Spleen (tissue), 11 donors: ENCODE data around the gene USP15. TPM values are rescaled to one million over a fixed set of nuclear protein-coding genes. Genes with fewer than 3 reads are reported as not detected.
"Not testable (repeated sequence)": the region's sequence is repeated elsewhere in the genome, so short reads cannot be mapped to it uniquely, and the experiment has no call there.

ENCODE experiments used
- DNase-seq: peaks from one replicate; pipeline ENCODE4 v3.0.0-alpha.2; 2020
- H3K27ac ChIP-seq, 8 donors: fragments of 200-600 bp; sonication (generic) in 7 of 8; 1 replicate in 4 of 8; 2 replicates in 4 of 8; pipeline versions ENCODE4 v1.5.0 to v1.8.0; 2016 to 2021; ENCODE audit warnings: inconsistent platforms in 4 of 8, mild to moderate bottlenecking in 4 of 8, moderate library complexity in 1 of 8
- H3K27me3 ChIP-seq, 7 donors: fragments of 200-600 bp; sonication (generic) in 6 of 7; replicated peaks in 1 of 7; 1 replicate in 4 of 7; 2 replicates in 3 of 7; pipeline versions ENCODE4 v1.5.0 to v1.8.0; 2016 to 2021; ENCODE audit warnings: inconsistent platforms in 3 of 7, mild to moderate bottlenecking in 1 of 7
- H3K36me3 ChIP-seq, 6 donors: fragments of 200-600 bp; sonication (generic) in 5 of 6; 1 replicate in 4 of 6; 2 replicates in 2 of 6; pipeline versions ENCODE4 v1.5.0 to v1.8.0; 2016 to 2021; ENCODE audit warnings: inconsistent platforms in 2 of 6
- H3K4me1 ChIP-seq, 6 donors: fragments of 200-600 bp; sonication (generic) in 5 of 6; 1 replicate in 3 of 6; 2 replicates in 3 of 6; pipeline versions ENCODE4 v1.5.0 to v1.8.0; 2016 to 2021; ENCODE audit warnings: inconsistent platforms in 3 of 6
- H3K4me3 ChIP-seq, 8 donors: fragments of 200-600 bp; sonication (generic) in 7 of 8; 1 replicate in 4 of 8; 2 replicates in 4 of 8; pipeline versions ENCODE4 v1.5.0 to v1.8.0; 2016 to 2021; ENCODE audit warnings: inconsistent platforms in 4 of 8, mild to moderate bottlenecking in 4 of 8, moderate library complexity in 2 of 8
- H3K9me3 ChIP-seq, 8 donors: fragments of 200-600 bp; sonication (generic) in 7 of 8; 1 replicate in 4 of 8; 2 replicates in 4 of 8; pipeline versions ENCODE4 v1.5.0 to v1.8.0; 2016 to 2021; ENCODE audit warnings: inconsistent platforms in 4 of 8
- POLR2A ChIP-seq, 3 donors: fragments of 450-650 bp; IDR thresholded peaks; one replicate each; pipeline ENCODE4 v1.5.1; 2017; ENCODE audit warnings: antibody characterized with exemption in 3 of 3, mild to moderate bottlenecking in 1 of 3
- POLR2AphosphoS5 ChIP-seq, 3 donors: sonication (generic); formaldehyde crosslinking; IDR thresholded peaks; one replicate each; pipeline ENCODE4 v1.5.1; 2017; ENCODE audit warnings: antibody characterized with exemption in 3 of 3
- WGBS, 5 donors: extraction: QIAGEN DNeasy Blood & Tissue Kit in 3 of 5; methylation state at CpG; one replicate each; pipeline versions ENCODE4 v1.1.5 to v1.1.7; 2013 to 2018; 5-methylcytosine and 5-hydroxymethylcytosine counted together
- intact Hi-C: fragments of 100-400 bp; cut with DNase I; formaldehyde crosslinking; loops from one replicate; pipeline ENCODE4 v1.15.0; 2023; ENCODE audit warnings: low total_unique reads
- polyA plus RNA-seq, 3 donors: library from polyadenylated mRNA; stranded (reverse); fragments of 200-250 nt; gene quantifications; one replicate each; pipeline ENCODE4 v1.2.1, GENCODE V29; 2013
- total RNA-seq, 7 donors: library from RNA; depleted of rRNA in 3 of 7; stranded (reverse); fragments of >200 nt in 3 of 7; fragmentation: NEBNext Ultra II Directional in 4 of 7; extraction: Animal tissue kit (Norgen Biotek cat#: 25700) in 4 of 7; gene quantifications; one replicate each; pipeline versions ENCODE4 v1.1.0 to v1.2.1, GENCODE V29; 2016 to 2021
- TF ChIP-seq, protein P1 (sequence below), 11 experiments: fragments of 200-600 bp in 7 of 11; fragments of 450-650 bp in 4 of 11; sonication (generic) in 4 of 11; IDR thresholded peaks in 8 of 11; conservative IDR thresholded peaks in 3 of 11; 1 replicate in 7 of 11; 2 replicates in 4 of 11; pipeline versions ENCODE4 v1.4.0 to v1.8.0; 2016 to 2021; ENCODE audit warnings: antibody characterized with exemption in 11 of 11, inconsistent platforms in 4 of 11, mild to moderate bottlenecking in 1 of 11
- donor health status: healthy with polysubstance abuse.
- donor health status: DM: no; HTN: no; CAD: no; lungs with moderate emphysema.
- donor health status: DM: no; HTN: no; CAD: no.
- donor health status: Bipolar disorder and iron deficiency.
- donor health status: healthy.
- donor health status: DM: no; HTN: no; CAD: no.
- donor health status: DM: yes; HTN: yes; CAD: no.

USP15 gene
- total and polyA plus RNA-seq, 10 donors, result 65.3 to 288 (median 162) TPM

DNA sequence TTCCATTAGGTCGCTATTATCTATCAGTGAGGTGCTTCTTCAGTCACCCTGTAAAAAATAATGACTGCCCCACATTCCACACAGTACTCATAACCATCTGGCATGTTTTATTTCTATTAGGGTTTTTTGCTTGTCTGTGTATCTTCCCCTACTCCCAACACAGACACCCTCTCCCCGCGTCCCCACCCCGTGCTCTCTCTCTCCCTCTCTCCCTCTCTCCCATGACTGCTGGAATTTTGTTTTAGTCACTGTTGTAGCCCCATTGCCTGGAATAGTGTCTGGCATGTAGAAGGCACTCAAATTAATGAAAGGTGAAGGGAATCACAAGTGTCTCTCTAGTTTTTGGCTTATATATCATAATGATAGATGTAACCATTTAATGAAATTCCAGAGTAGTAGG is 103.3 kb downstream of the USP15 start:
- DNase-seq, result no peak
- Histone ChIP-seq H3K27me3 (no peaks in the 10 kb centered on the region), H3K36me3 (peaks cover 0 to 77% (median 12%) of the 10 kb centered on the region in 6 donors), H3K4me3 (no peak overlapping the region), H3K4me1 (peaks cover 0 to 8% (median 0%) of the 10 kb centered on the region in 6 donors), H3K9me3 (peaks cover 0 to 12% (median 0%) of the 10 kb centered on the region in 8 donors), H3K27ac (no peak overlapping the region)
- WGBS, 5 donors, result 96 to 98% (median 97%) methylated on average over 4 of the region's 4 CpGs
- no peak for TF ChIP-seq POLR2A (IDR thresholded peaks at IDR 0.05)
- TF ChIP-seq, protein P1, sequence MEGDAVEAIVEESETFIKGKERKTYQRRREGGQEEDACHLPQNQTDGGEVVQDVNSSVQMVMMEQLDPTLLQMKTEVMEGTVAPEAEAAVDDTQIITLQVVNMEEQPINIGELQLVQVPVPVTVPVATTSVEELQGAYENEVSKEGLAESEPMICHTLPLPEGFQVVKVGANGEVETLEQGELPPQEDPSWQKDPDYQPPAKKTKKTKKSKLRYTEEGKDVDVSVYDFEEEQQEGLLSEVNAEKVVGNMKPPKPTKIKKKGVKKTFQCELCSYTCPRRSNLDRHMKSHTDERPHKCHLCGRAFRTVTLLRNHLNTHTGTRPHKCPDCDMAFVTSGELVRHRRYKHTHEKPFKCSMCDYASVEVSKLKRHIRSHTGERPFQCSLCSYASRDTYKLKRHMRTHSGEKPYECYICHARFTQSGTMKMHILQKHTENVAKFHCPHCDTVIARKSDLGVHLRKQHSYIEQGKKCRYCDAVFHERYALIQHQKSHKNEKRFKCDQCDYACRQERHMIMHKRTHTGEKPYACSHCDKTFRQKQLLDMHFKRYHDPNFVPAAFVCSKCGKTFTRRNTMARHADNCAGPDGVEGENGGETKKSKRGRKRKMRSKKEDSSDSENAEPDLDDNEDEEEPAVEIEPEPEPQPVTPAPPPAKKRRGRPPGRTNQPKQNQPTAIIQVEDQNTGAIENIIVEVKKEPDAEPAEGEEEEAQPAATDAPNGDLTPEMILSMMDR (IDR thresholded peaks at IDR 0.05 in 8 of 11, conservative IDR thresholded peaks at IDR 0.05 in 3 of 11), result no peak
- no peak for TF ChIP-seq POLR2AphosphoS5 (IDR thresholded peaks at IDR 0.05)
- intact Hi-C loops, result no loop called here

- DNase-seq, H3K27me3 ChIP-seq, H3K4me1 ChIP-seq, H3K27ac ChIP-seq, intact Hi-C loops, H3K4me3 ChIP-seq: not testable (repeated sequence)
- Histone ChIP-seq H3K36me3 (peaks cover 0 to 77% (median 7%) of the 10 kb centered on the region in 6 donors), H3K9me3 (peaks cover 0 to 16% (median 0%) of the 10 kb centered on the region in 8 donors)
- 96 to 100% (median 100%) methylated on average over 1 of the region's 1 CpG for WGBS, 5 donors
These were observed 104.5 kb downstream of the USP15 start for GRCh38 chr12:62364697-62365096.

GRCh38 chr12:62365846-62366245 is 105.6 kb downstream of the USP15 start:
- WGBS, 5 donors, result 100% methylated on average over 1 of the region's 1 CpG
- intact Hi-C loops, result not testable (repeated sequence)

GRCh38 chr12:62368430-62369223 is 108.4 kb downstream of the USP15 start:
- intact Hi-C loops, result not testable (repeated sequence)

More at GRCh38 chr12:62365846-62366245, 105.6 kb downstream of the USP15 start:
- DNase-seq, H3K27me3 ChIP-seq, H3K4me1 ChIP-seq, H3K27ac ChIP-seq, H3K4me3 ChIP-seq: not testable (repeated sequence)
- Histone ChIP-seq H3K36me3 (peaks cover 0 to 78% (median 6%) of the 10 kb centered on the region in 6 donors), H3K9me3 (peaks cover 0 to 16% (median 0%) of the 10 kb centered on the region in 8 donors)

GRCh38 chr12:62370189-62370588 is 110.0 kb downstream of the USP15 start:
- intact Hi-C loops, result no loop called here
- Histone ChIP-seq H3K27me3 (no peaks in the 10 kb centered on the region), H3K36me3 (peaks cover 0 to 57% (median 3%) of the 10 kb centered on the region in 6 donors), H3K4me3 (no peak overlapping the region), H3K9me3 (peaks cover 0 to 16% (median 0%) of the 10 kb centered on the region in 8 donors), H3K4me1 (peaks cover 0 to 36% (median 2%) of the 10 kb centered on the region in 6 donors), H3K27ac (no peak overlapping the region)
- WGBS, 5 donors, result 90 to 95% (median 92%) methylated on average over 3 of the region's 3 CpGs
- DNase-seq, result no peak
- TF ChIP-seq POLR2AphosphoS5 (IDR thresholded peaks at IDR 0.05), result no peak
- TF ChIP-seq, protein P1 (IDR thresholded peaks at IDR 0.05 in 8 of 11, conservative IDR thresholded peaks at IDR 0.05 in 3 of 11), result no peak

More at GRCh38 chr12:62368430-62369223, 108.4 kb downstream of the USP15 start:
- WGBS, 5 donors, result 97 to 100% (median 99%) methylated on average over 3 of the region's 3 CpGs
- not testable (repeated sequence) for H3K4me3 ChIP-seq, H3K27ac ChIP-seq, H3K27me3 ChIP-seq, DNase-seq
- Histone ChIP-seq H3K36me3 (peaks cover 0 to 72% (median 5%) of the 10 kb centered on the region in 6 donors), H3K9me3 (peaks cover 0 to 16% (median 0%) of the 10 kb centered on the region in 8 donors), H3K4me1 (peaks cover 0 to 25% (median 2%) of the 10 kb centered on the region in 6 donors)
